ENCODE measurements around the gene CILP2.
A peak's percentile ranks its signal among the peaks of the same experiment; 100 is the strongest.

Gene CILP2

DNA sequence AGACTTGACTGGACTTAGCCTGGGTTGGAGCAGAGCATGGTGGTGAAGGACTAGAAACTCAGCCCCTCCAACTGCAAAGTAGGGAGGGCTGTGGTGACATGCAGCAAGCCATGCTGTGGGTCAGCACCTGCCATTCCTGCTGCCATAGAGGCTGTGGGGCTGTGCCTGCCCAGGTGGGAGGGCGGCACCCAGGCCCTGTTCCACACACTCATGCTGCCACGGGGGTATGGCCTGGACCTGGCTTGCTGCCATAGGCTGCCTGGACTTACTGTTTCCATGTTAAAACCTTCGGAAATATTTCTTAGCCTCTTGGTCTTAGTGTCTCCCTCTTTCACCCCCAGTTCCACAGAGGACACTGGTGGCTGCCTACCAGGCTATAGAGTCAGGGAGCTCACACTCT, 29.3 kb downstream of the CILP2 start:
- DNase-seq (ENCODE audit: low read depth) = no peak

- DNase-seq (ENCODE audit: low read depth) = peak; percentile 81
Observed at GRCh38 chr19:19568802-19569756, 31.0 kb downstream of the CILP2 start.

DNA sequence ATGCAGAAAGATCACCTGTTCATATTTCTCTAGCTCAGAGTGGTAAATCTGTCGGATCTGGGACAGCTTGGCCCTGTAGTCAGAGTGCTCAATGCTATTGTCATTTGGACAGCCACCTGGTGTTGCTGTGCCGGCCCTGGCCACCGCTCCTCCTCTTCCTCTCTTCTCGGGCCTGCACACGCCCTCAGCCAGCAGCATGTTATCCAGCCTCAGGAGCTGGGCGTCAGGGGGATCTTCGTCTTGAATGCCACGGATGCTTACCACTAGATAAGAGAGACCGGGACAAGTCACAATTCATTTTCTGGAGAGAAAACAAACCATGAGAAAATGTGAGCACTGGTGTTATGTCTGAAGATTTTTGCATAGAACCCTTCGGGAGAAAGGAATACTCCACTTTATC, 32.5 kb downstream of the CILP2 start:
- no peak for DNase-seq (ENCODE audit: low read depth)

GRCh38 chr19:19571071-19571786, 33.2 kb downstream of the CILP2 start:
- no peak for DNase-seq (ENCODE audit: low read depth)

GRCh38 chr19:19575411-19575810, 37.3 kb downstream of the CILP2 start:
- no peak for DNase-seq (ENCODE audit: low read depth)

DNA sequence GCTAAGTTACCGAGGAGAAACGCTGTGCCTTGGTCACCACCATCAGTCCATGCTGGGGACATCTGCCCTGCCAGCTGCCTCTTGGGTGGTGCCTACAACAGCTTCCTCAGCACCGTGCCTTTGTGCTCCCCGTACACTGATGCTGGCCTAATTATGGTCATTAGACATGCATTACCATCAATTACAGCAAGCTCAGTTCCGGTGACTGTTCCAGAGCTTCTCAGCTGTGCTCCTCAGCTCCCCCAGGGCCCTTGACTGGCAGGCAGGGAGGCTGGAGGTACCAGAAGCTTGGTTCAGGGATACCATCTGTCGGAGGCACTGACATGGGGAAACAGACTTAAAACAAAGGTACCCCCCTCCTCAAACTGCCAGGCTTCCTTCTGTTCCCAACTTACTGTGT, 40.2 kb downstream of the CILP2 start:
- DNase-seq (ENCODE audit: low read depth) = no peak

DNA sequence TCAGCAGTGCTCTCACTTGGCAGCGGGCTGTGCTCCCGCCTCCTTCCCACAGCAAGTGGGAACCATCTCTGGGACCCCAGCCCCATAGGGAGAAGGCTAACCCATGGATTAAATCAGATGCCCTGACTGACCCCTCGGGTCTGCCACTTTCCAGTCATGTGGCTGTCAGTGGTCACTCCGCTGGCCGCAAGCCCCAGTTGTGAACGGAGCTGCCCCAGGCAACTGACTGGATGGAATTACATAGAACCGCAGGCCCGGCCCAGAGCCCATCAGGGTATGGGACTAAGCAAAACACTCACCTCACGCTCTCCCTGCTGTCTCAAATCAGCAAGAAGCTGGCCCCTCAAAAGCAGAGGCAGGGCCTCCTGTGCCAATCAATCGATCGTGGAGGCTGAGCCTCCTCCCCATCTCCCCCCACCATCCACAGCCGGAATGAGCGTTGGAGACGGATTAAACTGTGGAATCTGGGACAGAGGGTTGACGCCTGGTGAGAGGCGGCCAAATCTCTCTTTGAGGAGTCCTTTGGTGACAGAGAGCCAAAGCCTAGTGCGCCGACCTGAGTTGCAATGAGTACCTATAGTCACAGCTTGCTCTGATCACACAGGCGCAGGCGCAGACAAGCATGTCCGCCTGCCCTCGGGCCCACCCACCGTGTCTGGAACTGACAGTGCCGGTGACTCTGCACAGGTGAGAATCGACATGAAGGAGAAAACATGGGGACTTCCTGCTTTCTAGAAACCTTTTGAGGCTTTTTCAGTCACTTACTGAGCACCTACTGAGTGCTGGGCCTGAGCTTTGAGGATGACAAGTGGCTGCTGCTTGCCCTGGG, 41.7 kb downstream of the CILP2 start:
- no peak for DNase-seq (ENCODE audit: low read depth)

DNA sequence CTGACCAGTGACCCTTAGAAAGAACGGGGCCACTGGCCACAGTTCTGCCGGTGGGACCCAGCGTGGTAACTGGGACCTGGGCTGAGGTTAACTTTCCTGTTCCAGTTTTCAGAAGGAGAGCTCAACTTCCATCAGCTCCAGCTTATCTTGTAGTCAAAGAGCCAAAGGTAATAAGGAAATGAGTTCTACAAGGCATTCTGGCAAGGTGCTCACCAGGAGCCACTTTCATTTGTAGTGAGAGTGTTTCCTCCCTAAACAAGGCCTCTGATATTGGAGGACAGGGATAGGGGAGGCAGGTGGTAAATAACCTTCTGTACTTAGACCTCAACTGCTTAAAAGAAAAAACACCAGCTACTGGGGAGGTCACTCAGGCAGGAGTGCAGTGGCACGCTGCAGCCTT, 42.4 kb downstream of the CILP2 start:
- no peak for DNase-seq (ENCODE audit: low read depth)

- no peak for DNase-seq (ENCODE audit: low read depth)
Observed at GRCh38 chr19:19581391-19581790, 43.3 kb downstream of the CILP2 start.

DNA sequence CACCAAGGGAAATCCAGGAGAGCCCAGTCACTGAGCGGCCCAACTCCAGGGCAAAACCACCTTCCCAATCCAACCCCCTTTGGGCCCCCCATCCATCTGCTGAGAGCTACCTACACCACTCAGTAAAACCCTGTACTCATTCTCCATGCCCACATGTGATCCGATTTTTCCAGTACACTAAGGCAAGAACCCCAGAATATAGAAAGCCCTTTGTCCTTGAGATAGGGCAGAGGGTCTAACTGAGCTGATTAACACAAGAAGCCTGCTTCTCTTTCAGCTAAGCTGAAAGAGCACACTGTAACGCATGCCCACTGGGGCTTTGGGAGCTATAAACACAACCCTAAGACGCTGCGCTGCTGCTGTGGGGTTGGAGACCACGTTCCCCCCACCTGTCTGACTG, 44.4 kb downstream of the CILP2 start:
- DNase-seq (ENCODE audit: low read depth) = no peak

GRCh38 chr19:19584356-19584755, 46.3 kb downstream of the CILP2 start:
- DNase-seq (ENCODE audit: low read depth) = no peak

GRCh38 chr19:19587771-19588170, 49.7 kb downstream of the CILP2 start:
- no peak for DNase-seq (ENCODE audit: low read depth)

DNA sequence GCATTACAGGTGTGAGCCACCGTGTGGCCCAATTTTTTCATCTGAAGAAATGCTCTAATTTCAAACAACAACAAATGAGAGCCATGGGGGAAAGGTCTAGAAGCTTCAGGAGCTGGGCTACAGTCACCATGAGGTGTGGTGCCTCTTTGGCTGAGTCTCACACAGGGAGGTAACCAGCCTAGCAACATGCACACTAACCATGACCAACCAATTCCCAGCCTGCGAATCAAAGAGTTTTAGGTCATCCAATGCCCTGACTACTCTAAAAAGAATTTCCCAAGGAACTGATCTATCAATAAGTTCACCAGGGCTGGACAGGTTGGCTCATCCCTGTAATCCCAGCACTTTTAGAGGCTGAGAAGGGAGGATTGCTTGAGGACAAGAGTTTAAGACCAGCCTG, 50.5 kb downstream of the CILP2 start:
- DNase-seq (ENCODE audit: low read depth) = peak; percentile 22

DNA sequence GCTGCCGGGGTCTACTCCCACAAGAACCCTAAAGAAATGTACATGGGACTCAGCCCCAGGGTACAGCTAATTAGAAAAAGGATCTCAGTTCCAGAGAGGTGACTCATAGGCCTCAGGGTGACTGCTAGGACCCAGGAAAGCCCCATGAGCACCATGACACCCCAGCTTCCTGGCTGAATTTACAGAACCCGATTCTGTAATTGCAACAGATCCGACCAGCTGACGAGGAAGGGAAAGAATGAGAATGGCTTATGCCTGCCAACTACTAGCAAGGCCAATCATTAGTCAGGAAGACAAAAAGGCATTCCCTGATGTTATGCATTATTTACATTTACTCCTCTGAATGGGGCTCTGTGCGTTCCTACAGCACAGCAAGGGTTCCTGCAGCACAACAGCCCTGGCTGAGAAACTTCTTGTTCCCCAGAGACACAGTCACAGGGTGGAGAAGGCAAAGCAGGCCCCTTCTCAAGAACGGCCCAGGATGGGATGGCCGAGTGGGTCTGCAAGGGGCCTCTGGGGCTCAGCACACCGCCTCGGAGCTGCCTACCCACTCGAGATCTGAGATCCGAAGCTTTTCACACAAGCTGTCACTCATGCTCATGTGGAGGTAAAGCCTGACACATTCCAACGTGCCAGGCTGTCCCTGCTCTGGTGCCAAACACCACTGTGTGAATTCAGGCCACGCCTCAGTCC, 53.2 kb downstream of the CILP2 start:
- DNase-seq (ENCODE audit: low read depth) = peak; percentile 99

GRCh38 chr19:19592690-19593089, 54.6 kb downstream of the CILP2 start:
- DNase-seq (ENCODE audit: low read depth) = no peak

- no peak for DNase-seq (ENCODE audit: low read depth)
Observed at GRCh38 chr19:19594381-19594780, 56.3 kb downstream of the CILP2 start.

DNA sequence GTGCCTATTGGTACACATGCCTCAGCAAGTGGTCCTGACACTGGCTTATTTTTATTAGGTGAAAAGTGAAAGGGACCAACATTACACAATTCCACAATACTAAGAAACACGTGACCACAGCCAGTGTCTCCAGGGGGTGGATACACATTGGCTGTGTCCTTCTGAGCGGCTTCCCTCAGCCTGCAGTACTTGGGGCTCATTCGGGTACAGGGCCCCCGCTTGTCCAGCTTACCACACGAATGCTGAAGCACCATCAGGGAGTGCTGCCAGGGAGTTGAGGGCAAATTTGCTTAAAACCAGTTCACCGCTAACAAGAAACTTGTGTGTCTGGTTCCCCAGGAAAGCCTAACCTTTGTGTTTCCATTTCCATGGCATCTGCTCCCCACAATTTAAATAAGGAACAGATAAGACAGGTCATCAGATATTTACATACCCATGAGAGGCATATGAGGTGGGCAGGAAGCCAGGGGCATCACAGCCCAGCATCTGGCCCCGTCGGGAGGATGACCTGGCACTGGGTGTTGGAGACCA, 57.2 kb downstream of the CILP2 start:
- peak; percentile 60 for DNase-seq (ENCODE audit: low read depth)

All from EH (cell line).